Measurements from ENCODE around the gene DDR2.

Gene DDR2

GRCh38 chr1:162629651-162630050 is 2.6 kb upstream of the DDR2 start:
- no peak for DNase-seq (ENCODE audit: low read depth)

DNA sequence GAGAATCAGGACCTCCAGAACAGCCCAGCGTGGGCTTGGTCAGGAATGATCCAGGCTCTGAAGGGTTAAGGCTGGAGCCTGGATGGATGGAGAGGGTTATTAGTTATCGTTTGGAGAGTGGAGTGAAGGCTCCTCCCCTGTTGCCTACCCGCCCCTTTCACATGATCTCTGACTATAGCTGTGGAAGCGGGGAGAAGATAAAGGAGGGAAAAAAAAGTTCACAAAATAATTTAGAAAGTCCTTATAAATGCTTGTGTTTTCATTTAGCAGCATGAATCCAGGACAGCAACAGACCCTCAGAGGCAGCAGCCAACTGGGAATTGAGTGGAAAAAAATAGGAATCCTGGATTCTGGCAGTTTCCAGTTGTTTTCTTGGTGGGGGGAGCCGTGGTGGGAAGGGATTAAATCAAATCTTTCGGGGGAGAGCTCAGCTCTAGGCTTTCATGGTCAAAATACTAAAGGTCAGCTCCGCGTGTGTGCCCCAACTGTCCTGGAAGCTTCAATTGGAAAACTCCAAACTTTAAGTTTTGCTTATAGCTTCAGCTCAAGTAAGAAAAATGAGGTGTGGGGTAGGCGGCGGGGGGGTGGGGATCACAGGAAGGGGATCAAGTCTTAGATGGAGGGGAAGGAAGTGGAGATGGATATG is 595 bp upstream of the DDR2 start:
- DNase-seq (ENCODE audit: low read depth), result no peak

GRCh38 chr1:162632698-162633080 is 425 bp downstream of the DDR2 start:
- DNase-seq (ENCODE audit: low read depth), result no peak

DNA sequence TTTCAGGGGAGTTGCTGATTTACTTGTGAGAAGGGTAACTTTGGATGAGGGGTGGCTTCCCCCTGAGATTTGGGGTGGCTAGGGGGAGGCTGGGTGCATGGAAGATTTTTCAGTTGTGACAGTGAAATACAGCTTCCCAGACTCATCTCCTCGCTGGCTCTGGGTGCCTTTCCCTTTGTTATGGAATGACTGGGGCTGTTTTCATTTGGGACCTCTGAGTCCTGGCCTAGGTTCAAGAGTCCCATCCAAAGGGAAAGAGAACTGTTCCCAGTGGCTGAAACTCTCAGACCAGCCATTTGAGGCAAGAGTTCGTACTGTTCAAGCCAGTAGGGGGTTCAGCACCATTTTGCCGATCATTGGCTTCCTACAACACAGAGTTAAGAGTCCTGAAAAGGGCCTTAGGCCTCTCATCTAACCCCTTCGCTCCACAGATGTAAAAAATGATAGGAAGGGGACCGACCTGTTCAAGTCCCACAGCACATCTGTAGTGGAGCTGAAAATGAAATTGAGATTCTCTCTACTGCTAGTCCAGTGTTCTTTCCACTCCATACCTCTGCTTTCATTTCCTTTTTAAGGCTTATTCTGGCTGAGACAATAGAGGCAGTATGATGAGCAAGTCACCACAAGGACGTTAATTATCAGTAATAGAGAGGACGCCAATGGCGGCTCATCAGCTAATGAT is 958 bp downstream of the DDR2 start:
- no peak for DNase-seq (ENCODE audit: low read depth)

- no peak for DNase-seq (ENCODE audit: low read depth)
These were observed 3.2 kb downstream of the DDR2 start for GRCh38 chr1:162635418-162635817.

- DNase-seq (ENCODE audit: low read depth), result no peak
These were observed 7.5 kb downstream of the DDR2 start for GRCh38 chr1:162639718-162640117.

DNA sequence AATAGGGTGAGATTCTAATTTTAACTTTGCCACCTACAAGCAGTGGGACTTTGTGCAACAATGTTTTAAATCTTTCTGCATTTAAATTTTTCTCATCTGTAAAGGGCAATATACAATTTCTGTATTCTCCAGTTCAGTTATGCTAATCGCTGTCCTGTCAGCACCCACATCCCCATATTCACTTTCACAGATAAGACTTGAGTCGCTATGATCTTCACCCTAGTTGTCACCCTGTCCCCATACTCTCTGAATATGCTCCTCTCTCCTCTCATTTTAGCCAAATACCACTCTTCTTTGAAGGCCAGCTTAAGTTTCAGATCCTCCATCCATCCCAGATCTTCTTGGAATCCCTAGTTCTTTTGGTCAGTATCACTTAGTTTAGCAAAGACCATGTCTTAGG is 8.8 kb downstream of the DDR2 start:
- DNase-seq (ENCODE audit: low read depth), result no peak

GRCh38 chr1:162644986-162645314 is 12.7 kb downstream of the DDR2 start:
- no peak for DNase-seq (ENCODE audit: low read depth)

- DNase-seq (ENCODE audit: low read depth), result no peak
These were observed 13.4 kb downstream of the DDR2 start for GRCh38 chr1:162645666-162646065.

DNA sequence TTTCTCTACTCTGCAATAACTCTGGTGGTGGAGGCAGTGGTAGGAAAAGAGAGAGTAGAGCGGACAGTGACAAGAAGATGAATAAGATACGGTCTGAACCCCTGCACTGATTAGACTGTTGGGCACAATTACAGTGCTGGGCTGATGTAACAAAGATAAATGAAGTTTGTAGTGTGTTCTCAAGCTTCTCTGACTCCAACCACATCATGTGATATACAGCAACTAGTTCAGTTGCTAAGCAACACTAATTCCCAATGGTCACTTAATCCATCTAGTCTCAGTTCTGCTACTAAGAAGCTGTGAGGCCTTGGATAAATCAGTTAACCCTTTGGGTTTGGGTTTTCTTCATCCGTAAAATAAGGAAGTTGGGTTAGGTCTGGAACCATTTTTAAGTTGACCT is 17.3 kb downstream of the DDR2 start:
- DNase-seq (ENCODE audit: low read depth), result no peak

DNA sequence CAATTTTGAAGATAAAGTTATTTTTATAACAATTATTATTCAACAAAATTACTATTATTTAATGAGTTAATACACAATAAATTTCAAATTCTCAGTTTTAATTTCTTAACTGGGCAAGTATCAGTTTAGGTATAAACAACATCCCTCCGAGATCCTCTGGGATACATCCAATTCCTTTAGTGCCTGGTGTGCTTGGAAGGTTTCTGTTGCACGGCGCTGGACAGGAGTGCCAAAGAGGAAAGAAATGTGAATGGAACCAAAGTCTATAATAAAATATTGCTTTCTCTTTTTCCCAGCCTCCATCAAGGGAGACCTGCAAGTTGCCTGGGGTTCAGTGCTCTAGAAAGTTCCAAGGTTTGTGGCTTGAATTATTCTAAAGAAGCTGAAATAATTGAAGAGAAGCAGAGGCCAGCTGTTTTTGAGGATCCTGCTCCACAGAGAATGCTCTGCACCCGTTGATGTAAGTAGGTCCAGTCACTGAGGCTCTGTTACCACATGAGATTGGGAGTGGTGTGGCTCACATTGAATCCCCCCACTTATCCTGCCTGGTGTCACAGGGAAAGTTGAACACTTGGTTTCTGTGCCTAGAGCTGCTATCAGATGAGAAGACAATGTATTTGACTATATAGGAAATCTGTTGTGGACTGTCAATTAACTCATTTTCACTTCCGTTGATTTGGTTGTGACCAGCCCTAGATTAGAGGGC is 22.8 kb downstream of the DDR2 start:
- no peak for DNase-seq (ENCODE audit: low read depth)

- no peak for DNase-seq (ENCODE audit: low read depth)
These were observed 24.0 kb downstream of the DDR2 start for GRCh38 chr1:162656266-162656665.

- DNase-seq (ENCODE audit: low read depth), result no peak
These were observed 28.3 kb downstream of the DDR2 start for GRCh38 chr1:162660574-162660973.

- DNase-seq (ENCODE audit: low read depth), result no peak
These were observed 29.1 kb downstream of the DDR2 start for GRCh38 chr1:162661336-162661735.

- DNase-seq (ENCODE audit: low read depth), result no peak
These were observed 29.7 kb downstream of the DDR2 start for GRCh38 chr1:162662013-162662412.

- DNase-seq (ENCODE audit: low read depth), result no peak
These were observed 30.8 kb downstream of the DDR2 start for GRCh38 chr1:162663086-162663485.

- no peak for DNase-seq (ENCODE audit: low read depth)
These were observed 31.4 kb downstream of the DDR2 start for GRCh38 chr1:162663589-162664106.

- DNase-seq (ENCODE audit: low read depth), result no peak
These were observed 33.9 kb downstream of the DDR2 start for GRCh38 chr1:162666006-162666645.

GRCh38 chr1:162667381-162668080 is 35.3 kb downstream of the DDR2 start:
- no peak for DNase-seq (ENCODE audit: low read depth)

DNA sequence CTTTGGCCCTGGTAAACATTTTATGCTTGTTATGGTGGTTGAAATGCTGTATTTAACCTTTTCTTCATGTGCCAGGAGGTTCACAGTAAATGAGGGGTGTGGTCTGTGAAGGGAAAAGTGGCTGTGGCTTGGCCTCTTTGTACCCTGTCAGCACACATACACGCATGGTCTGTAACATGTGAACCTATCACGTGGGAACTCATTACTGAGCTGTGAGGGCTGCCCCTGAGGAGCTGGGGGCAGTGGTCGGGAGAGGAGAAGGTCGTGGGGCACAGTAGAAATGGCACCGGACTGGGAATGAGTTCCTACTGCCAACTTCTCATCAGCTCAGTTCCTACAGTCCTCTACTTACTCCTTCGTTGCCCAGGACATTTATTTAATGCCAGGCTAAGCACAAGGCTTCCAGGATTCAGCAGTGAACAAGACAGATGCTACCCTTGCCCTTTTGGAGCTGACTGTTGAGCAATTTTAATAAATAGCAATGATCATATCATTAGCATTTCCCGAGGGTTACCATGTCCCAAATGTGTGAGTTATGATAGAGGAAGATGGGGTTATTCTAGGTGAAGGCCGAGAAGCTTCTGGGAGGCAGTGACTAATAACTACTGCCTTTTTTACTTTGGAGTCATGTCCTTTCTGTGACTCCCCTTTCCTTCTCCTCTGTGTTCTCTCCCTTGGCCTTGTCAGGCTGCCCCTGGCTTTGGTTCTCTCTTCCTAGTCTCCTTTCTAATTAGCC is 38.8 kb downstream of the DDR2 start:
- no peak for DNase-seq (ENCODE audit: low read depth)

DNA sequence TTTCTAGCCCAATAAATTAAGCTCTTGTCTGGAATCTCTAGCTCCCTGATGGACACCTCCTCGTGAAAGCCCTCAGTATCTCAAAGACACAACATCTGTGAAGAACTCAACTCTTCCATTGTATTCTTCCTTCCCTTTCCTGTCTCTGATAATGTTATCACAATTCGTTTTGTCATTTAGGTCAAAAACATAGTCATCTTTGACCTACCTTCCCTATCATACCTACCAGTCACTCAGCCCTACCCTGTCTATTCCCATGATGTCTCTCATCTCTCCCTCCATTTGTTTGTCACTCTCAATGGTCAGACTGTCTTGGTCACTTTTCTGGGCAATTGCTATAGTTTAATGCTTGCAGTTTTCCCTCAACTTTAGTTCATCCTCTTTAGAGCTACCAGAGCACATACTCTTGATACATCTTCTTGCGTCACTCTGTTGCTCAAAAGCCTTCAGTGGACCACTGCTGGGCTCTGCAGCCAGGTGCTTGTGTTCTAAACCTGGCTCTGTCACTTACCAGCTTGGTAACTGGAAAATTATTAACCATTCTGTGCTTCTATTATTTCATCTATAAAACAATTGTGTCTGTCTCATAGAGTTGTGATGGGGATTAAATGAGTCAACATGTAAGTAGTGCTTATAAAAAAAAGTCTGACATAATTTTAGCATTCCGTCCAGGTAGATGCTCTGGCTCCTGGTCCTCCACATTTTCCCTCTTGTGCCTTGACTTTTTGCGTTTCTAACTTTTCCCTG is 39.6 kb downstream of the DDR2 start:
- no peak for DNase-seq (ENCODE audit: low read depth)

Data from activated gamma-delta T cell treated with anti-CD3 and anti-CD28 coated beads, Interleukin-2, amount 50 U/mL, for 16 hours (primary cell).